GM18909 (cell line): ENCODE results near the gene LMO7.
"Not testable (repeated sequence)": the region's sequence is repeated elsewhere in the genome, so short reads cannot be mapped to it uniquely, and the experiment has no call there.

Source experiments
- ATAC-seq: cut with Tn5 transposase; IDR thresholded peaks from one replicate; pipeline ENCODE4 v1.9.1; 2021; ENCODE audit warnings: mild to moderate bottlenecking; ENCODE audit not compliant: unreplicated experiment, poor library complexity

The LMO7 gene

GRCh38 chr13:75769141-75769905 is 133.2 kb downstream of the LMO7 start:
- ATAC-seq = no peak

GRCh38 chr13:75770164-75770563 is 134.0 kb downstream of the LMO7 start:
- no peak for ATAC-seq

- ATAC-seq = no peak
These were observed 134.5 kb downstream of the LMO7 start for GRCh38 chr13:75770592-75771011.

DNA sequence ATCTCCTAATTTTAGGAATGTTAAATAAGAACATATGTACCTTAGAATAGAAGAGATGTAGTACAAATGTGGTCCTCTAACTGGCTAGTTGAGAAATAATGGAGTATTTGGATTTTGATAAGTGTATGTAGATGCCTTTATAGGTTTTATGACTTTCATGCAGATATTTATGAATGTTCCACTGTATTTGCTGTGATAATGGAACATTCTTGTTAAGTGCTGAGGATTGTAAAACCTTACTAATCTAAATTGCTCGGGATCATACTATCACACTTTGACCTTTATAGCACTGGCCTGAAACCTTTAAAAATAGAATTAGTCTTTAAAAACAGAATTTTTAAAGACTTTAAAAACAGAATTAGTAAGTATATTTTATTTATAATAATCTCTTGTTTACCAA is 135.1 kb downstream of the LMO7 start:
- ATAC-seq = no peak

DNA sequence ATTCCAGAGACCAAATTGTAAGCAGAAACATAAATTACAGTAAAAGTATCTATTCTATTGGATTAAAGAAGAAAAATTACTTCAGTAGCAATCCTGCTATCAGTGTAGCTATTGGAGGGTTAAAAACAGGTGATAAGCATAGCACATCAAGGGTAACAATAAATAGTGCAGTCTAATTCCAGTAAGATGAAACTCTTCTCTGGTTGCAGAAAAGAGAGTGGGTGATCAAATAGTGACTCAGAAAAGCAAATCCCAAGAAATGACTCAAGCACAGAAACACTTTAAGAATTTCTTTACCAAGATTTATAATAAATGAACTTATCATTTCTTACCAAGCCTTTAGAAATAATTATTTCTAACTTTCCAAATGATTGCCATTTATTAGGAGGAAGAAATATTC is 135.7 kb downstream of the LMO7 start:
- no peak for ATAC-seq

DNA sequence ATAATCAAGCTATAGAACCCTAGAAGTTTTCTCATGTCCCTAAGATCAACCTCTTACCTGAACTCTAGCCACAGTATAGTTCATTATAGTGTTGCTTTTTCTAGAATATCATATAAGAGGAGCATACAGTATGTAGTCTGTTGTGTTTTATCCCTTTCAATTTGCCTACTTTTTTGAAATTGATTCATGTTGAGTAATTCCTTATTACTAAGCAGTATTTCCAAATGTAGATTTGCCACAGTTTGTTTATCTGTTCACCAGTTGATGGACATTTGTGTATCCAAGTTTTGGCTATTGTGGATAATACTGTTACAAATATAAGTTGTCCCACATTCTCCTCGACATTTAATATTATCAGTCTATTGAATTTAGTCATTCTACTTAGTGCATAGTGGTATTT is 138.0 kb downstream of the LMO7 start:
- ATAC-seq = no peak

GRCh38 chr13:75776550-75776949 is 140.4 kb downstream of the LMO7 start:
- ATAC-seq = no peak

DNA sequence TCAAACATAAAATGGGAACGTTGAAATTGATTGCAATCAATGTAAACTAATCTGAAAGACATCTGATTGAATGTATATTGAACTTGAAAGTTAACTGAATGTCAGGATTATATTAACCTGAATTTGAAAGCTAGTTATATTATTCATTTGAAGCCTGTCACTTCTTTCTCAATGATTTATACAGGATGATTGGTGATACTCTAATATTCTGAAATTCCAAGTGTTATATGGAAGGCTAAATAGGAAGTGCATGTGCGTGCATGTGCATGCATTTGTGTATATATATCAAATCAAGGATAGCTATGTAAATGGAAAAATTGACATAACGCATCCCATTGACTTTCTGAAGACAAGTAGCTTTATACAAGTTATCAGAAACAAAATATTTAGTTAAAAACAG is 143.3 kb downstream of the LMO7 start:
- no peak for ATAC-seq

DNA sequence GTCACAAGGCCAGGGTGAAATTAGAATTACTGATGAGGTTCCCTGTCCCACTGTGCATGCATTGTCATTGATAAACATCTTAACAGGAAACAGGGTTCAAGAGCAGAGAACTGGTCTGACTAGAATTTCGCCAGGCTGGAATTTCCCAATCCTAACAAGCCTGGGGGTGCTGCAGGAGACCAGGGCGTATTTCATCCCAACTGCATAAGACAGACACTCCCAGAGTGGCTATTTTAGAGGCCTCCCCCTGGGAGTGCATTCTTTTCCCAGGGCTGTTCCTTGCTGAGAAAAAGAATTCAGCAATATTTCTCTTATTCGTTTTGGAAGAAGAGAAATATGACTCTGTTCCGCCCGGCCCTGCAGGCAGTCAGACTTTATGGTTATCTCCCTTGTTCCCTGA is 144.0 kb downstream of the LMO7 start:
- not testable (repeated sequence) for ATAC-seq

DNA sequence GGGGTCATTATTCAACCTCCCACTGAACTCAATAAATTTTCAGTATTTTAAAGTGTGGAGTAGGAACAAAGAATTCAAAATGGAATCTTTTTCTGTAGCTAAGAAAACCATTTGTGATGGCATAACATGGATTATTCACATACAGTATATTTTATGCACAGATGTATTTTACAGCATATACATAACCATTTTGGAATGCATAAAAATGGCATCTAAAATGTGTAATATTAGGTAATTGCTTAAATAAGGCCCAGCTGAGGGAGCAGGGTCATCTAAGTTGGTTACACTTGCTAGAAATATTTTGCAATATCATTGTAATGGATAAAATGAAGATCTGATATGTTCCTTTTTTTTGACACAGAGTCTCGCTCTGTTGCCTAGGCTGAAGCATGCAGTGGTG is 146.9 kb downstream of the LMO7 start:
- ATAC-seq = no peak

DNA sequence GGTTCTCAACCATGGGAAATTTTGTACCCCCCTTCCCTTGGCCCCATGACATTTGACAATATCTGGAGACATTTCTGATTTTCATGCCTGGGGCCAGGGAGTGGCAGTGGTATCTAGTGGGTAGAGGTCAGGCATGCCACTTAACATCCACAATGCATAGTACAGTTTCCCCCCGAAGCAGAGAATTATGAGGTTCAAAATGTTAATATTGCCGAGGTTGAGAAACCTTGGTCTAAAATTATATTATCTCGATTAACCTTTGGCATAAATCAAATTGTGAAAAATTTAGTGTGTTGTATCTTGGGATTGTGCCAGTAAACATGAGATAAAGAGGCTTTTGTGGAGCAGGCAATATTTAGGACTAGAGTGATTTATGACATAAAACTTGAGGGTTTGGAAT is 147.9 kb downstream of the LMO7 start:
- ATAC-seq = no peak

DNA sequence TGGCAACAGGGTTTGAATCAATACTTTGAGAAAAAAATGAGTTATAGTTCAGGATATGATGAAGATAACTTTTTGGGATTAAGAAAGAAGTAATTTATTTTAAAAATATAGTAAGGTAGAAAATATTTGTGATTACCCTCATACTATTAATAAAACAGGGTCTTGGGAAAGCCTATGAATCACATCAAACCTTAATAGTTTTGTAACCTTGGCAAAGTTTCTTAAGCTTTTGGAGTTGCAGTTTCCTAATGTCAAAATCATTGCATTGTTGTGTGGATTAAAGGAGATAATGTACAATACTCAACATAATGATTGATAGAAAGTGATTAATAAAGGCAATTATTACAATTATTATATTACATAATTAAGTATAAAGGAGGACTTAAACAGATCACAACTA is 149.0 kb downstream of the LMO7 start:
- ATAC-seq = no peak

DNA sequence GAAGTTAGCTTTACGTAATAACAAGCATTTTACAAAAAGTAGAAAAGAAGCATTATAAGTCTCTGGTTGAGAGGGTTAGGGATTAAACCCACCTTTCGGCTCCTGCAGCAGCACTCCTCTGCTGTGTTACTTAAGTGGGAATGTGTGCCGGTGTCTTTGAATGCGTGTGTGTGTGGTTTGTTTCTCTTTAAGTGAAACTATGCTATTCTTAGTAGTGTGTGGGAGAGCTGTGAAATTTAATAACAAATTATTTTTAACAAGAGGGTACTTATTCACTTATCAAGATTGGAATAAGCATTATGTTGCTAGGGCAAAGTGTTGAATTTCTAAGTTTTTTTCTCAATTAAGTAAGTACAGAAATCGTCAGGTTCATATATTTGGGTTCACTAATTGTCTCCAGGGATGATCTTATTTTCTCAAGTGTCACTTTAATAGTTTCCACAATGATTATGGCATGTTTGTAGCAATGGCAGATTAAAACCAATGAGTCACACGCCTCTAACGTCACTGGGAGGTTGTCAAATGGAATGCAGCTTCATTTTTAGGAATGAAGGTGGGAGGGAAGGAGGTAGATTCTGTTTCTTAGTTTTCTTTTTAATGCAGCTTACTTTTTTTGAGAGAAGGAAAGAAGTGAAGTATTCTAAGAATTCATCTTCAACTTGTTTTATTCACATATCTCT is 151.3 kb downstream of the LMO7 start:
- ATAC-seq = no peak

DNA sequence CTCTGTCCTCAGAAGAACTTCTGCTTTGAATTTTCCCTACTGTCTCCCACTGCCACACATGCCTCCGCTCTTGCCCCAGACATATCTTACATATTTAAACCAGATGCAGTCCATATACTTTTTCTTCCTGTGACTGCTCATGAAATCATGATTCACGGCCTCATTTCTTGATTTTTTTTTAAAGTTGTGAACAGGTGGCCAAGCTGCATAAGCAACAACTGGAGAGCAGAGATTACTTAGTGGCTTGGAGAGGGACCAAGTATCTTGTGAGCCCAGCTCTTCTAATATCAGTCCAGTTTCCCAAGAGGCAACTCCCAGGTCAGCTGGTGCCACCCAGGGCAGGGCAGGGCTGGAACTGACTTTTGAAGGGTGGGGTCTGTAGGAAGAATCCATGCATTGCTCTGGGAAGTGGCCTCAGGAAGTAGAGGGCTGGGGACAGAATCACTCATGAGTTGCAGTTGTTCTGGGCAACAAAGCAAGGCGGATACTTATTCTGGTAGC is 152.4 kb downstream of the LMO7 start:
- no peak for ATAC-seq

DNA sequence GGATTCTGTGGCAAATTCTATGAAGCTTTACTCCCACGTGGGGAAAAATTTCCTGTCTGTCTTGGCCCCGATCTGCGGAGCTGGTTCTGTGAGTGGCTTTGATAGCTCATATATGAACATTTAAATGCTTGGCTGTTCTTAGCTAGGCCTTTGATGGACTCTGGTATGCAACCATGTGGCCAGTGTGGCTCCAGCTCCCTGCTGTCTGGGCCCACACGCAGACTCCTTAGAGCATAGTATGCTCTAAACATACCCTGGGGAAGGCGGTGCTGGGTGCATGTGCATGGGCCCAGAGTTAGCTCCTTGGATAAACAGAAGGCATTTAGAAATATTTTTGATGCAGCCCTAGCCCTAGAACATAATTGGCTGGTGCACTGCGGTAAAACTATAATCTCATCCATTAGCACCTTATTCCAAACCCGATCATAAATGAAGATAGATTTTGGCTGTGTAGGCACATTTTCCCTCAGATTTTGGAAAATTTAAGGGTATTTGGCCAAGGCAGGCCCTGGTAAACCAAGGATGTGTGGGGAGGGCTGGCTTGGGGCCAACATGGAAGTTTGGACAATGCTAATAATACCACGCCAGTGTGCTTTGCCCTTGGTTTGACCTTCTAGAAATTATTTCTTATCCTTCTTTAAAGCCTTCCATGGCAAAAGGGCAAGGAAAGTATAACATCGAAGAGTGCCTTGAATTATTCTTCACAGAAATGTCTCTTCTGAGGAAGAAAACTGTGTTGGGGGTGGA is 153.5 kb downstream of the LMO7 start:
- ATAC-seq = no peak

DNA sequence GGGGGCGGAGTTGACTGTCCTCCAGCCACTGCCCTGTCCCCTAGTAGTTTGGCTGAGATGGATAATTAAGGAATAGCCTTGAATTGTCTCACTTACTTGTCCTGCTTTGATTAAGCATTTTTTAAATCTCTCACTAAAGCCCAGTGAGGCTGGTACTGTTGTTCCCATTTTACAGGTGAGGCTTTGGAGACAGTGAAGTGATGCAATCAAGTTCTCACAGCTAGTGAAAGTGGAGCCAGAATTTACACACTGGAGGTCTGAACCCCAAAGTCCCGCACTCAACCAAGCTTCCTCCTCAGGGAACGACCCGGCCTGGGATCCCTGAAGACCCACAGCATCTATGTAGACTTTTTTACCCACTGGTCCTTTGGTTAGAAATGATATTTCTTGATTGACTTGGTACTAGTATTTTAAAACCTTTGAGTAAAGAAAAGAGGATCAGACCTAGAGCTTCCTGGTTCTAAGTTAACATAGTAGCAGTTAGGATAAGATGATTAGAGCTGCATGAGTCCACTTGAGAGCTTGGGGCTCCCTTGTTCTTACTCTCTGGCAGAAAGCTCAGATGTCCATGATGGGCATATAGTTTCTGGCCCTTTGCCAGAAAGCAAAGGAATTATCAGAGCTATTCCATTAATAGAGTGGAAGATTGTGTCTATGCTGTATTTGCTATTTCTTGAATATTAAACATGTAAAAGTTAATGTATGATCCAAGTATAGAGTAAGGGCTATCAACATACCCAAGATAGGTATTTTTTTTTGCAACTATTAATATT is 154.3 kb downstream of the LMO7 start:
- no peak for ATAC-seq

GRCh38 chr13:75792526-75793187 is 156.5 kb downstream of the LMO7 start:
- ATAC-seq = no peak

- not testable (repeated sequence) for ATAC-seq
These were observed 157.0 kb downstream of the LMO7 start for GRCh38 chr13:75793188-75793567.

DNA sequence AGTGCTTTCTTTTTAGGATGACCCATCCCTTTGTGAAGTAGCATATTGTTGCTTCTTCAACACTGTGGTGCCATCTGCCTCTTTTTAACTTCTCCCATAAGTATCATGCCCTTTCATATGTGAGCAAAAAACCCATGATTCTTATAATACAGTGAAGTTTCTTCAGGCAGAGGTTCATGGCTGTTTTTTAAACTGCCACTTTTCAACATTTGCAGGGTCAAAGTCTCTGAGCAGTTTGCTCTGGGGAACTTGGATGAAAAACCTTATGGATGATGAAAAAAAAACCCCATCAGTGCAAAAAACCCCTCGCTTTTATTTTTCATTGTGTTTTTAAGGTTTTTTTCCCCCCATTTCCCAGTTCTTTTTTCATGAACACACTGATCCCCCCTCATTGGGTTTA is 158.5 kb downstream of the LMO7 start:
- no peak for ATAC-seq

- ATAC-seq = no peak
These were observed 159.1 kb downstream of the LMO7 start for GRCh38 chr13:75795274-75795673.
